Activated CD4-positive, alpha-beta T cell treated with anti-CD3 and anti-CD28 coated beads for 48 hours (primary cell): ENCODE results near the gene NINJ2.
A peak's percentile ranks its signal among the peaks of the same experiment; 100 is the strongest.
"Not testable (repeated sequence)": the region's sequence is repeated elsewhere in the genome, so short reads cannot be mapped to it uniquely, and the experiment has no call there.

Source experiments
- DNase-seq: peaks from one replicate; pipeline ENCODE4 v3.0.0-alpha.2; 2020

NINJ2 gene

GRCh38 chr12:669576-669945, 6.3 kb upstream of the NINJ2 start:
- no peak for DNase-seq

GRCh38 chr12:668090-668481, 4.8 kb upstream of the NINJ2 start:
- no peak for DNase-seq

GRCh38 chr12:666766-667308, 3.6 kb upstream of the NINJ2 start:
- peak; percentile 58 for DNase-seq

DNA sequence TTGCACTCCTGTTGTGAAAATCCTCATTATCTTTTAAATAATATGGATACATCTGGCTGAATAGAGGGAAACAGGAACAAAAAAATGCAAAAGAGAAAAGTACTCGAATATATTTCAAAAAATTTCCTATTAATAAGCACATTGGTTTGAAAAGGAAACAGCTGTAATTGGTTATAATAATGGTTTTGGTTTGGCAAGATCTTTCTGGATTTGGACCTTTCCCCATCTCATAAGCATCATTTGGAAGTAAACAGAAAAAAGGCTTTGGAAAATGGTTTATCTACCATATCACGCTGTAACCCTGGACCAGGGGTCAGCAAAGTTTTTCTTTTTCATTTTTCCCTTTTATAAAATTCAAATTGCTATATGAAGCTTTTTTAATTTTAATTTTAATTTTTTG, 2.8 kb upstream of the NINJ2 start:
- no peak for DNase-seq

GRCh38 chr12:664779-665092, 1.5 kb upstream of the NINJ2 start:
- no peak for DNase-seq

DNA sequence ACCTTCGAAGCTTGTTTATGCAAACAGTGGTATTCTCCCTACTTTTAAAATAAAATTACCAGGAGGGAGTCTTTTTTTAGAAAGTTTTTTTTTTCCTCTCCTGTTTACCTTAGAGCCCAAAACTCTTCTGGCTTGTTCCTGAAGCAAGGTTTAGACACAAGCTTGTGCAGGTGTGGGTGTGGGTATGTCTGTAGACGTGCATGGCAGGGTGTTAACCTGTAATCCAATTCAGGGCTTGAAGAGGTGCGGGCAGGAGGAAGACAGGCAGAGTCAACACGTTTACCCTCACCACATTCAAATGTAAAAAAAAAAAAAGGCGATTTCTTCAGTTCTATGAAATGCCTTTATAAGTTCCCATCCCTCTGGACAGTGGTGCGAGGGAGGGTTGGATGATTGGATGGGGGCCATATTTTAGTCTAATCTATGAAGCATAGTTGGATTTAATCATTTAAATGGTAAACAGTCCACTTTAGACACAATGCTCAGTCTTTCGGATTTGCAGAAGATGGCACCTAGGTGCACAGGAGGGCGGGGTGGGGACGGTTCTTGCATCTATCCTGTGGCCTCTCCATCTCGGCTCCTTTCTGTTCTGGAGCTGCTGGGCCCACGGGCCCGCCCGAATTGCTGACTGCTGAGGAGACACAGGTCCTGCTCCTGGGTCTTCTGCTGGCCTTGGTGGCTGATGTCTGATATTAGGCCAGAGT, 982 bp upstream of the NINJ2 start:
- no peak for DNase-seq

DNA sequence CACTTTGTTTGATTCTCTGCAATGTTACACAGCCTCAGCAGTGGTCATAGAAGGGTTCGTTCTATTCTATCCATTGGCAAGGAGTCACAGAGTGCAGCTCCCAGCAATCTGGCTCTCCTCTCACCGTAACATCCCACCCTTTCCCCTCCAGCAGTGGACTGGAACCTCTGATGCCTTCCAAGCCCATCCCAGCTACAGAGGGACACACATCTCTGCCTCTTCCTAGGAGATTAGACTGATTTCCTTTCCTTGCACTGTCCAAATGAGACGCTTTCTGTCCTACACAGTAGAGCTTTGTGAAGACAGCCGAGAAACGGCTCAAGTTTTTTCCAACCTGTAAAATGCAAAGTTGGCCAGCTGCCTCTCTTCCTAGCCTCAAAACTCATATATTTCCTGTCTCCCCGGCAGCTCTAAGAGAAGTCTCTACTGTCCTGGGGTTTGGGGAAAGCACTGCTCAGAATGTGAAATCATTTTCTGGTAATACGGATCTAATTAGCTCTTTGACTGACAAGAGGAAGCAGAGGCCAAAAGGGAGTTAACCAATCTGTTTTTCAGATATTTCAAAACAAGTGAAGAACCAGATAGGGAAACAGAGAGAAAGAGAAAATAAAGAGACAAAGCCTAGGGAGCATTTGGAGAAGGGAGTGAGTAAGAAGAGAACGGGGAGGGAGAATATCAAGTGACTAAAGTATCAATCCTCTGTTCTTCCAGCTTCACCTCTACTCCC, 516 bp downstream of the NINJ2 start:
- no peak for DNase-seq

DNA sequence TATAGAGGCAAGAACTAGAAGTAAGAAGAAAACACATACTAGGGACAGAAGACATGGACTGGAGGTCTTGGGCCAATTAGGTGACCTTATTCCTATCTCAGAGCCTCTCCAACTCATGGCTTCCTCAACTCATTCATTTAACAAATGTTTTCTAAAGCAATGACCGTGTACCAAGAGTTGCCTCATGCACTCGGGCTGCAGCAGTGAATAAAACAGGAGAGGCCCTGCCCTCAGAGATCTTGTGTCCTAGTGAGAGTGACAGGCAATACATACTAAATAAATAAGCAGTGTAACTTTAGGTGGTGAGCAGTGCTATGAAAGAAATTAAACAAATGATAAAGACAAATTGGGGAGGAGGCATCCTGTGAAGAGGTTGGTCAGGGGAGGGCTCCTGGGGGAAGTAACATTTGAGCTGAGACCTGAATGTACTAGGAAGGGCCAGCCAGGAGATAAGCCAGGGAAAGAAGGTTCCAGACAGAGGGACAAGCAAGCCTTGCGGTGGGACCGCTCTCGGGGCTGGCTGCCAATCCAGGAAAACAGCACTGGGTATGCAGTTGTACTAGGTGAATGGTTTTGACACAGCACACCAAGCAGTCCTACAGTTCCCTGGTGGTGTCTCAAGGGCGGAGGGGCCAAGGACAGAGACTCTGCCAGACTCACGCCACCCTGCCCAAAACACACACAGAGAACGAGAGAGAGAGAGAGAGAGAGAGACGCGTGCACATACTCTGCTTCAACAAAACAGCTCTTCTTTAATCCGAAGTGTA, 1.3 kb downstream of the NINJ2 start:
- no peak for DNase-seq

GRCh38 chr12:659090-659683, 4.1 kb downstream of the NINJ2 start:
- no peak for DNase-seq

GRCh38 chr12:650983-651382, 12.3 kb downstream of the NINJ2 start:
- no peak for DNase-seq

DNA sequence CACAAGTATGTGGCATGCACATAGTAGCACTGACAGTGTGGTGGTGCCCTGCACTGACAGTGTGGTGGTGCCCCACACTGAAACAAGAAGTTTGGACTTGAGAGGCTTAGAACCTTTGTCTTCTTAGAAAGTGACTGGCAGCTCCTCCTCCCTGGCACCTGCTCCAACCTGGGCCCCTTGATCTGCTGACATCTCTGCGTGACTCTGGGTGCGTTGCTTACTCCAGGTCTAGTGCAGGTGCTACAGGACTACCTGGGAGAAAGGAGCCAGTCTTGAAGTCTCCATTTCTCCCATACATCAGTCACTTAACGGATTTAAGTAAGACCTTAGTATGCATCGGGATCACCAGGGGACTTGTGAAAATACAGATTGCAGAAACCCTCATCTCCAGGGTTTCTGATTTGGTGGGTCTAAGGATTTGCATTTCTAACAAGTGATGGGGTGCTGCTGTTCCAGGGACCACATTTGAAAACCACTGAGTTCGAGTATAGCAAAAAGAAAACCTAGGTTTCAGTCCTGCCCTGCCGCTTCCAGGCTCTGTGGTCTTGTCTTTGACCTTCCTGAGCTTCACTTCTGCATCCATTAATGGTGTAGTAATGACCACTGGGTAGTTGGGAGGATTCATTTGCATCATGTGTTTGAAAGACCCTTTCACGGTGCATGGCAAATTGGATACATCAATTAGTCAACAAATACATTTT, 15.7 kb downstream of the NINJ2 start:
- DNase-seq = no peak

DNA sequence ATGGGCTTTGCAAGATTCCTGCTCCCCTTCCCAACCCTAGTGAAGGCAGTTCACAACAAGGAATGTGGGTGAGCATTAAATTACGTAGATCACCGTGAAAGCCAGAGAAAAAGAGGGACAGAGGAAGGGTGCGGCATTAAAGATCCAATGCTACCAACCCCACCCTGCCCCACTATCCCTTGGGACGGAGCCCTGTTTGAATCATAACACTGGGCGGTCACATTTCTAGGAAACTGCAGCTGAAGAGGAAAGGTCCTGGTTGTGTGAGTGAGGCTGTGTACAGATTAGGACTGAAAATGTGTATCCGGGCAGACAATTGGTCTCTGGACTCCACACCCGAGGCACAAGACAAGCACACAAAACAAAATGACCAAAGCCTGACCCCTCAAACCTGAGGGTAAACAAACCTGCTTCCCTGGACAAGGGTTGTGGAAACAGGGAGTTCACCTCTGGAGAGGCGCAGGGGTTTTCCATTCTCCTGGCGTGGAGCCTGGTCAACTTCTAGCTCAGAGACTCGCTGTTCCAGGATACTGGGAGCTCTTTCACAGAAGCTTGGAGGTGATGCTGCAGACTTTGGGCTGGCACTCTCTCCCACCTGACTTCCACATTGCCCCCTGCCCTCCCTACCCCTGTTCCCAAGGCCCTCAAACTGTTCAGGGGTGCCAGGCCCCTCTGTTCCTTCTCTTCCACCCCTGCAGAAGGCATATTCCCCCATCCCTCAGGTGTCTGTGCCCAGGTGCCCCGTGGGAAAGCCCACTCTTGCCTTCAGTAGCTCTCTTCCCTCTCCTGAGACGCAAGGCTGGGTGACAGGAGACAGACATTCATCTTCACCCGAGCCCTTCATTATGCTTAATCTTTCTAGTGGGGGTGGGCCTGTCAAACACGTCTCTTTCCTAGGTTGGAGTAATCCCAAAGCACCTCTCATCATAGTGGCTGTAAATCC, 16.5 kb downstream of the NINJ2 start:
- DNase-seq = no peak

GRCh38 chr12:645563-646071, 17.6 kb downstream of the NINJ2 start:
- DNase-seq = no peak

DNA sequence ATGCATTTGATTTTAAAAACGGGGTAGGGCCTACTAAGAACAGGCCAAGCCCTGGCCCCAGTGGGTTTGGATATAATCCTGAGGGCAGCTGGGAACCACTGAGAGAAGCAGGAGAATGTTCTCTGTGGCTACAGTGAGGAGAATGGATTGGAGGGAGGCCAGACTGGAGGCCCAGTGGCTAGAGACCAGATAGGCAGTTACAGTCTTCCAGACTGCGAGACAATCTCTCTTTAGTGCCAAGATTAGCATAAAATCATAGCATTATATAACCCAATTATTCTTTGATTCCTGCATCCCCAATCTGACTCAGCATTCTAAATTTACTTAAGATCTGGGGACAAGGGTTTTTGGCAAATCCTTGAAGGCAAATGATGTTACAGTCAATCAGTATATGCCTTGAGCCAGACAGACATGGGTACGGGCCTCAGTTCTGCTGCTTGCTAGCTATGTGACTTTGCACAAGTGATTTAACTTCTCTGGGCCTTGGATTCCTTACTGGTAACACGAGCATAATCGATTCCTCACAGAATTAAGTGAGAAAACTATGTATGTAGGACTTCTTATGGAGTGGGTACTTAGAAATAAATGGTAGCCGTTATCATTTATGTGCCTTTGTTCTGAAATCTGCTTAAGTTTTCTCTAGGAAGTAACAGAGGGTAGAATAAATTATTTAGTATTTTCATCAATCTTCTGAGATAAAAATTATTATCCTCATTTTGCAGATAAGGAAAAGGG, 18.3 kb downstream of the NINJ2 start:
- DNase-seq = no peak

DNA sequence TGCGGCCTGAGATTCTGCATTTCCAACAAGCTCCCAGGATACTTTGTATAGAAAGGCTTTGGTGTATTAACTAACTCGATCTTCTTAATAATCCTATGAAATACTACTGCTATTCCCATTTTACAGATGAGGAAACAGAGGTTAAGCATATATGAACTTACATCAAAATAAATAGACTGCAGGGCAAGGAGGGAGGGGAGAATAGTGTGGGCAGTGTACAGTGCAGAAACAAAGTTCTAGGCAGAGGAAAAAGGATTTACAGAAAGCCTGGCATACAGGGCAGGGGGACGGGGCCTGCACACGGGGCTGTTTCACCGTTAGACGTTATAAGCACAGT, 19.0 kb downstream of the NINJ2 start:
- DNase-seq = no peak

GRCh38 chr12:643475-644302, 19.6 kb downstream of the NINJ2 start:
- DNase-seq = no peak

GRCh38 chr12:642633-643474, 20.4 kb downstream of the NINJ2 start:
- DNase-seq = peak; percentile 82

DNA sequence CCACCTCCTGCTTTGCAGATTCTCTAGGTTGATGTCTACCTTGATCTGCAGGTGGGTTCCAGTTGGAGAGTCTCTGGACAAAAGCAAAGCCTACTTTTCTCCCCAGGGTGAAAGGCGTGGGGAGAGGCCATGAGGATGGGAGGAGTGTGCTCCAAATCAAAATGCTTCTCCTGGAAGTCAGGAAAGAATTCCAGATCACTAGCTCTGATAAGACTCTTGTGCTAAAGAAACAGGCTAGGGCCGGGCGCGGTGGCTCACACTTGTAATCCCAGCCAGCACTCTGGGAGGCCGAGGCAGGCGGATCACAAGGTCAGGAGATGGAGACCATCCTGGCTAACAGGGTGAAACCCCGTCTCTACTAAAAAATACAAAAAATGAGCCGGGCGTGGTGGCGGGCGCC, 21.9 kb downstream of the NINJ2 start:
- not testable (repeated sequence) for DNase-seq

- DNase-seq = no peak
Observed at GRCh38 chr12:640773-641172, 22.5 kb downstream of the NINJ2 start.
